ENCODE measurements around the gene FLT3.

DNA sequence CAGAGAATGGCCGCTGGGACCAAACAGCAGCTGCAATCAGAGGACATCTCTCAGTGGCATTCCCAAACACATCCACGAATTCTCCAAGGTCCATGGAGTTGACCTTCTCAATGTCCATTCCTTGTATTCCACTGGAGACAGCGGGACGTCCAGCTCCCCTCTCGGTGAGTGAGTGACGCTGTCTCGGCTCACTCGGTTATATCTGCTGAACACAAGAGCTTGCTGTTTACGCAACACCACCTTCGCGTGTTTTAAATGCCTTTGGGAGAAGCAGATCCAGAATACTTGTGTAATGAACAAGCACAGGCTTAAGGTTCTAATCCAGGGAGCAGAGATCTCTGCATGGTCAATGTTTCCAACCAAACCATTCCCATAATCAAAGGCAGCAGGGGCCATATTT lies 111.9 kb downstream of the FLT3 start, which contains the start of gene URAD:
- TF ChIP-seq ZNF550 (CRISPR knock-in tag; IDR thresholded peaks at IDR 0.05; ENCODE audit: borderline replicate concordance) (no peak), CTCF (CRISPR knock-in tag; IDR thresholded peaks at IDR 0.05) (no peak), SAP130 (CRISPR knock-in tag; IDR thresholded peaks at IDR 0.05; ENCODE audit: low read depth) (no peak), ZNF687 (CRISPR knock-in tag; IDR thresholded peaks at IDR 0.05) (no peak), EHMT2 (IDR thresholded peaks at IDR 0.05; ENCODE audit: borderline replicate concordance, low read depth, low read length) (no peak), BHLHE40 (IDR thresholded peaks at IDR 0.05; ENCODE audit: low read length) (no peak), FOXO4 (CRISPR knock-in tag; conservative IDR thresholded peaks at IDR 0.05) (no peak), ZNF263 (CRISPR knock-in tag; IDR thresholded peaks at IDR 0.05) (no peak), BCL6 (CRISPR knock-in tag; IDR thresholded peaks at IDR 0.05) (no peak), TBL1XR1 (IDR thresholded peaks at IDR 0.05; ENCODE audit: borderline replicate concordance, low read length, partially characterized antibody) (no peak), KDM4B (CRISPR knock-in tag; IDR thresholded peaks at IDR 0.05) (no peak), EZH2 (conservative IDR thresholded peaks at IDR 0.05; ENCODE audit: low read depth, low read length) (no peak)
